Progenitor cell of endocrine pancreas (in vitro differentiated cells): ENCODE data around the gene MANSC4. TPM values are rescaled to one million over a fixed set of nuclear protein-coding genes. Genes with fewer than 3 reads are reported as not detected.

ENCODE experiments used
- DNase-seq: peaks from one replicate; pipeline ENCODE4 v3.0.0; 2021; ENCODE audit warnings: low spot score; ENCODE audit not compliant: unreplicated experiment
- H3K27ac Mint-ChIP-seq: 2 replicates; pipeline ENCODE4 v1.8.0; 2021; ENCODE audit warnings: mild to moderate bottlenecking, moderate library complexity, mixed read lengths
- H3K27me3 Mint-ChIP-seq: 2 replicates; pipeline ENCODE4 v1.8.0; 2021; ENCODE audit warnings: mixed read lengths
- H3K36me3 Mint-ChIP-seq: 2 replicates; pipeline ENCODE4 v1.8.0; 2022; ENCODE audit warnings: mixed read lengths; ENCODE audit not compliant: insufficient read depth
- H3K4me1 Mint-ChIP-seq: 2 replicates; pipeline ENCODE4 v1.8.0; 2021; ENCODE audit warnings: low read depth, mixed read lengths
- H3K4me3 Mint-ChIP-seq: 2 replicates; pipeline ENCODE4 v1.8.0; 2021; ENCODE audit warnings: low read depth, mild to moderate bottlenecking, moderate library complexity, mixed read lengths
- H3K9me3 Mint-ChIP-seq: 2 replicates; pipeline ENCODE4 v1.8.0; 2021; ENCODE audit warnings: low read depth, mixed read lengths
- total RNA-seq: library from RNA; stranded (reverse); gene quantifications from 2 replicates; pipeline ENCODE4 v1.2.1, GENCODE V29; 2021
- TF ChIP-seq, protein P1 (sequence below): fragments of 200-600 bp; sonication (generic); IDR thresholded peaks from one replicate; pipeline ENCODE4 v1.5.0; 2021; ENCODE audit warnings: antibody characterized with exemption, mild to moderate bottlenecking; ENCODE audit not compliant: unreplicated experiment

MANSC4 gene
- total RNA-seq, 1 donor from 2014 or later = 1.1 TPM

DNA sequence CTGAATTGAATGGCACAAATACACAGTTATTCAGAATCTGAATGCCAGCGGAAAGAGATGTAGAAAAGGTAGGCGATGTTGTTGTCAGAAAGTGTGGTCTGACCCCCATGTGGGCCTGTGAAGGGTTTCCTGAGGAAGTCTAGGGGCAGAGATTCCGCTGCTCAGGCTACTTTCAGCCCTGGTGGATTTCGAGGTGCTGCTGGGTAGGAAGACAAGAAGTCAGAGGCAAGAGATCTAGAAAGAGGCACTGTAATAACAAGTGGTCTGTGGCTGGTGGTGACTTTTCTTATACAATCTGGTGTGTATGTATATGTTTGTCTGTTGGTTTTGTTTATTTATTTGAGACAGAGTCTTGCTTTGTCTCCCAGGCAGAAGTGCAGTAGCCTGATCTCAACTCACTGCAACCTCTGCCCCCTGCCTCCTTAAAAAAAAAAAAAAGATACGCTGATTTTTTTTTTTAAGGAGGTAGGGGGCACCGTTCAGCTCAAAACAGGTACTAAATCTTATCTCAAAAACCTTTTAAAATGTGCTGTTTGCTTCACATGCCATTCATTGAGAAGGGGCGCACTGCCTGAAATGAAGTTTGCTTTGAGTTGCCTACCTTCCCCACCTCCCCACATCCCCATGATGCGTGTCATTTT is 27.1 kb upstream of the MANSC4 start:
- no peak overlapping the region for H3K27ac Mint-ChIP-seq
- peaks cover 16% of the 10 kb centered on the region for H3K4me1 Mint-ChIP-seq
- no peak overlapping the region for H3K4me3 Mint-ChIP-seq
- H3K36me3 Mint-ChIP-seq = no peaks in the 10 kb centered on the region
- TF ChIP-seq, protein P1, sequence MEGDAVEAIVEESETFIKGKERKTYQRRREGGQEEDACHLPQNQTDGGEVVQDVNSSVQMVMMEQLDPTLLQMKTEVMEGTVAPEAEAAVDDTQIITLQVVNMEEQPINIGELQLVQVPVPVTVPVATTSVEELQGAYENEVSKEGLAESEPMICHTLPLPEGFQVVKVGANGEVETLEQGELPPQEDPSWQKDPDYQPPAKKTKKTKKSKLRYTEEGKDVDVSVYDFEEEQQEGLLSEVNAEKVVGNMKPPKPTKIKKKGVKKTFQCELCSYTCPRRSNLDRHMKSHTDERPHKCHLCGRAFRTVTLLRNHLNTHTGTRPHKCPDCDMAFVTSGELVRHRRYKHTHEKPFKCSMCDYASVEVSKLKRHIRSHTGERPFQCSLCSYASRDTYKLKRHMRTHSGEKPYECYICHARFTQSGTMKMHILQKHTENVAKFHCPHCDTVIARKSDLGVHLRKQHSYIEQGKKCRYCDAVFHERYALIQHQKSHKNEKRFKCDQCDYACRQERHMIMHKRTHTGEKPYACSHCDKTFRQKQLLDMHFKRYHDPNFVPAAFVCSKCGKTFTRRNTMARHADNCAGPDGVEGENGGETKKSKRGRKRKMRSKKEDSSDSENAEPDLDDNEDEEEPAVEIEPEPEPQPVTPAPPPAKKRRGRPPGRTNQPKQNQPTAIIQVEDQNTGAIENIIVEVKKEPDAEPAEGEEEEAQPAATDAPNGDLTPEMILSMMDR = no peak
- H3K9me3 Mint-ChIP-seq = no peaks in the 10 kb centered on the region
- DNase-seq = no peak
- H3K27me3 Mint-ChIP-seq = no peaks in the 10 kb centered on the region

DNA sequence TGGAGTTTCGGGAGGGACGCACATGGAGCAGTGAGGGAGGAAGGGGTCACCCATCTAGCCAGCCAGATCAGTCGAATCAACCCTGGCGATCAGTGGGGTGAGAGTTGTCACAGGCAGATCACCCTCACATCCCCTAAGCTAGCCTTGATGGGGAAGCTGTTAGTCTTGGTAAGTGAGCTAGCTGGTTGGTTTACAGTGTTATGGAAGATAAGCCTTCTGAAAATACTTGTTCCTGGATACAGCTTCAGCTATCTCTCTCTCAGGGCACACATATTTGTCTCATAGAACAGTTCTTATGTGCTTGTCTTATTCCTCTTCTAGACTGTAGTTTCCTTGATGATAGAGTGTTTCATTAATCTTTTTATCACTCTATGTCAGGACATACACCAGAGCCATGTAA is 26.2 kb upstream of the MANSC4 start:
- no peak overlapping the region for H3K4me3 Mint-ChIP-seq
- no peaks in the 10 kb centered on the region for H3K27me3 Mint-ChIP-seq
- peaks cover 16% of the 10 kb centered on the region for H3K4me1 Mint-ChIP-seq
- TF ChIP-seq, protein P1 = no peak
- H3K36me3 Mint-ChIP-seq = no peaks in the 10 kb centered on the region
- no peak overlapping the region for H3K27ac Mint-ChIP-seq
- H3K9me3 Mint-ChIP-seq = no peaks in the 10 kb centered on the region
- no peak for DNase-seq

DNA sequence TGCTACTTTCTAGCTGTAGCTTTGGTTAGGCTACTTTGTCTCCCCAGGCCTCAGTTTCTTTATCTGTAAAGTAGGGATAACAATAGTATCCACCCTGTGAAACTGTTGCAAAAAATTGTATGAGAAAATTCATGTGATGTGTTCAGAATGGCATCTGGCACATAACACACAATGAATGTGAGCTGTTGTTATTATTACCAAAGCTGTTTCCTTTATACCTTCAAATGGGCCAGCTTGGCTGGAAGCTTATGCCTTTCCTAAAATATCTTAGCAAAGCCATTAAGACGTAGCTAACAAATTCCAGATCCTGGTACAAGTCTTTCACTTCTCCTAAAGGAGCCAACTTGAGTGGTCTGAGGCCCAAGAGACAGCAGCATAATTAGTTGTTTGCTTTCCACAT is 25.2 kb upstream of the MANSC4 start:
- Mint-ChIP-seq H3K27me3 (no peaks in the 10 kb centered on the region), H3K36me3 (no peaks in the 10 kb centered on the region), H3K4me3 (no peak overlapping the region), H3K9me3 (no peaks in the 10 kb centered on the region), H3K4me1 (peaks cover 10% of the 10 kb centered on the region), H3K27ac (no peak overlapping the region)
- DNase-seq = no peak
- TF ChIP-seq, protein P1 = no peak

DNA sequence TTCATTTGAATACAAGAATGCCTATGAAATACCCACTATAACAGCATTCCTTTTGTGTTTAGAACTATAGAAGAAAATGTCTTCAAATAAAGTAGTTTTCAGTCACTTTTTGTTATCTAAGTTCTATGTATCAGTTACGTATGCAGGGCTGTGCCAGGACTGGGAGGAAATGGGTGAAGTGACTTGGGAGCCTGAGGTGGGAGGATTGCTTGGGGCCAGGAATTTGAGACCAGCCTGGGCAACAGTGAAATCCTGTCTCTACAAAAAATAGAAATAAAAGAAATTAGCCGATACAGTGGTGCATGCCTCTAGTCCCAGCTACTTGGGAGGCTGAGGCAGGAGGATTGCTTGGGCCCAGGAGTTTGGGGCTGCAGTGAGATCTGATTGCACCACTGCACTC is 22.9 kb upstream of the MANSC4 start:
- Mint-ChIP-seq H3K27ac (no peak overlapping the region), H3K27me3 (no peaks in the 10 kb centered on the region), H3K4me1 (peaks cover 7% of the 10 kb centered on the region), H3K9me3 (no peaks in the 10 kb centered on the region), H3K36me3 (peaks cover 4% of the 10 kb centered on the region), H3K4me3 (no peak overlapping the region)
- DNase-seq = no peak
- TF ChIP-seq, protein P1 = no peak

DNA sequence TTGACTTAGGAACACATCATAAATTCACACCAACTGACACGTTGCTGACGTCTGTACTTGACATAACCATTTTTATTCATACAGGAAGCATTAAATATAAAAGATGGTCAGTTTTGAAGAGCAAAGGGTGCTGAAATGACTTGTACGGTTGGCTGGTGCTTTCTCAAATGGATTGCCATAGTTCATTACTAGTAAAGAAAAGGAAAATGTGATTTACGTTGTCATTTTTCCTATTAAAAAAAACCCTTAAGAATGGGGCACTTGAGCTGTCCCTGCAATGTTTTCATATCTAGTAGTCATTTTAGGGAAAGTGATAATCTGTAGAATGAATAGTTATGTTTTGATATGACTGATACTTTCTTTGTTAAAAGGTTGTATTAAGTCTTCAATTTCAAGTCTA is 22.5 kb upstream of the MANSC4 start:
- DNase-seq = no peak
- Mint-ChIP-seq H3K4me3 (no peak overlapping the region), H3K36me3 (peaks cover 8% of the 10 kb centered on the region), H3K9me3 (no peaks in the 10 kb centered on the region), H3K4me1 (peaks cover 7% of the 10 kb centered on the region), H3K27ac (no peak overlapping the region), H3K27me3 (no peaks in the 10 kb centered on the region)
- TF ChIP-seq, protein P1 = no peak
